C4-2B (cell line): Measurements from ENCODE around the gene GSDMA.

Experiments
- ZFX ChIP-seq: fragments of 450-650 bp; IDR thresholded peaks from 2 replicates; pipeline ENCODE4 v1.6.1; 2017
- TF ChIP-seq, protein P1 (sequence below): fragments of 450-650 bp; conservative IDR thresholded peaks from 2 replicates; pipeline ENCODE4 v1.5.1; 2017; ENCODE audit warnings: mild to moderate bottlenecking

DNA sequence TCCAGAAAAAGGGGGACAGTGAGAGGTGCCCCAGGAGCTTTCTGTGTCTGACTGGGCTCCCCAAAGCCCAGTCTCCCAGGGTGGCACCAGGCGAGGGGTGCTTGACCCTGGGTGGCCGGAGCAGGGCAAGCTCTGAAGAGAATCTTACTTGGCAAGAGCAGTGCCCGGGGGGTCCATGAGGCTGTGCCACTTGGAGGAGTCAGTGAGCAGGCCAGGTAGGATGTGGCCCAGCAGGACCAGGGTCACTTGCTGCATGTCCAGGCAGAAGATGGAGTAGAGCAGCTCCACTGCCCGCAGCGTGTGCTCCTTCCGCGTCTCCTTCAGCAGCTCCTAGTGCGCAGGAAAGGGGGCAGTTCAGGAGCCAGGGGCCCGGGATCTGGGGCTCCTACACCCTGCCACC, 59.7 kb downstream of the GSDMA start:
- TF ChIP-seq, protein P1, sequence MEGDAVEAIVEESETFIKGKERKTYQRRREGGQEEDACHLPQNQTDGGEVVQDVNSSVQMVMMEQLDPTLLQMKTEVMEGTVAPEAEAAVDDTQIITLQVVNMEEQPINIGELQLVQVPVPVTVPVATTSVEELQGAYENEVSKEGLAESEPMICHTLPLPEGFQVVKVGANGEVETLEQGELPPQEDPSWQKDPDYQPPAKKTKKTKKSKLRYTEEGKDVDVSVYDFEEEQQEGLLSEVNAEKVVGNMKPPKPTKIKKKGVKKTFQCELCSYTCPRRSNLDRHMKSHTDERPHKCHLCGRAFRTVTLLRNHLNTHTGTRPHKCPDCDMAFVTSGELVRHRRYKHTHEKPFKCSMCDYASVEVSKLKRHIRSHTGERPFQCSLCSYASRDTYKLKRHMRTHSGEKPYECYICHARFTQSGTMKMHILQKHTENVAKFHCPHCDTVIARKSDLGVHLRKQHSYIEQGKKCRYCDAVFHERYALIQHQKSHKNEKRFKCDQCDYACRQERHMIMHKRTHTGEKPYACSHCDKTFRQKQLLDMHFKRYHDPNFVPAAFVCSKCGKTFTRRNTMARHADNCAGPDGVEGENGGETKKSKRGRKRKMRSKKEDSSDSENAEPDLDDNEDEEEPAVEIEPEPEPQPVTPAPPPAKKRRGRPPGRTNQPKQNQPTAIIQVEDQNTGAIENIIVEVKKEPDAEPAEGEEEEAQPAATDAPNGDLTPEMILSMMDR = no peak
- TF ChIP-seq ZFX = no peak
